Measurements from ENCODE around the gene BCL11B.

Gene BCL11B

GRCh38 chr14:99252940-99253868 lies 18.8 kb downstream of the BCL11B start:
- no peak for DNase-seq

GRCh38 chr14:99252443-99252939 lies 19.5 kb downstream of the BCL11B start:
- DNase-seq = no peak

GRCh38 chr14:99251721-99252120 lies 20.3 kb downstream of the BCL11B start:
- no peak for DNase-seq

GRCh38 chr14:99250636-99251208 lies 21.3 kb downstream of the BCL11B start:
- DNase-seq = no peak

- DNase-seq = no peak
Measured at GRCh38 chr14:99249389-99249788, 22.6 kb downstream of the BCL11B start.

GRCh38 chr14:99248761-99249171 lies 23.2 kb downstream of the BCL11B start:
- DNase-seq = no peak

- no peak for DNase-seq
Measured at GRCh38 chr14:99247772-99248171, 24.2 kb downstream of the BCL11B start.

GRCh38 chr14:99247101-99247729 lies 24.8 kb downstream of the BCL11B start:
- DNase-seq = no peak

- no peak for DNase-seq
Measured at GRCh38 chr14:99246536-99247097, 25.4 kb downstream of the BCL11B start.

- no peak for DNase-seq
Measured at GRCh38 chr14:99245564-99246511, 26.2 kb downstream of the BCL11B start.

GRCh38 chr14:99244941-99245563 lies 26.9 kb downstream of the BCL11B start:
- no peak for DNase-seq

GRCh38 chr14:99244367-99244901 lies 27.6 kb downstream of the BCL11B start:
- no peak for DNase-seq

GRCh38 chr14:99242816-99243721 lies 28.9 kb downstream of the BCL11B start:
- no peak for DNase-seq

GRCh38 chr14:99242238-99242637 lies 29.8 kb downstream of the BCL11B start:
- no peak for DNase-seq

- DNase-seq = no peak
Measured at GRCh38 chr14:99241325-99242010, 30.5 kb downstream of the BCL11B start.

GRCh38 chr14:99240627-99241324 lies 31.2 kb downstream of the BCL11B start:
- no peak for DNase-seq

- DNase-seq = no peak
Measured at GRCh38 chr14:99239661-99240092, 32.3 kb downstream of the BCL11B start.

- DNase-seq = no peak
Measured at GRCh38 chr14:99238216-99238615, 33.8 kb downstream of the BCL11B start.

GRCh38 chr14:99237288-99237687 lies 34.7 kb downstream of the BCL11B start:
- DNase-seq = no peak
